DOHH2 (cell line): ENCODE results near the gene KRTAP10-9.

ENCODE experiments used
- EZH2phosphoT487 ChIP-seq: fragments of 200-600 bp; sonication (generic); IDR thresholded peaks from 2 replicates; pipeline ENCODE4 v1.6.1; 2017; ENCODE audit warnings: borderline replicate concordance, mild to moderate bottlenecking, antibody characterized with exemption, low read length, moderate library complexity, mixed read lengths
- TF ChIP-seq, protein P1 (sequence below): fragments of 200-600 bp; sonication (generic); IDR thresholded peaks from one replicate; pipeline ENCODE4 v1.5.1; 2014; ENCODE audit warnings: antibody characterized with exemption, mild to moderate bottlenecking, low read depth, low read length; ENCODE audit not compliant: poor library complexity, severe bottlenecking

GRCh38 chr21:44653656-44654575 lies 27.0 kb downstream of the KRTAP10-9 start:
- TF ChIP-seq, protein P1, sequence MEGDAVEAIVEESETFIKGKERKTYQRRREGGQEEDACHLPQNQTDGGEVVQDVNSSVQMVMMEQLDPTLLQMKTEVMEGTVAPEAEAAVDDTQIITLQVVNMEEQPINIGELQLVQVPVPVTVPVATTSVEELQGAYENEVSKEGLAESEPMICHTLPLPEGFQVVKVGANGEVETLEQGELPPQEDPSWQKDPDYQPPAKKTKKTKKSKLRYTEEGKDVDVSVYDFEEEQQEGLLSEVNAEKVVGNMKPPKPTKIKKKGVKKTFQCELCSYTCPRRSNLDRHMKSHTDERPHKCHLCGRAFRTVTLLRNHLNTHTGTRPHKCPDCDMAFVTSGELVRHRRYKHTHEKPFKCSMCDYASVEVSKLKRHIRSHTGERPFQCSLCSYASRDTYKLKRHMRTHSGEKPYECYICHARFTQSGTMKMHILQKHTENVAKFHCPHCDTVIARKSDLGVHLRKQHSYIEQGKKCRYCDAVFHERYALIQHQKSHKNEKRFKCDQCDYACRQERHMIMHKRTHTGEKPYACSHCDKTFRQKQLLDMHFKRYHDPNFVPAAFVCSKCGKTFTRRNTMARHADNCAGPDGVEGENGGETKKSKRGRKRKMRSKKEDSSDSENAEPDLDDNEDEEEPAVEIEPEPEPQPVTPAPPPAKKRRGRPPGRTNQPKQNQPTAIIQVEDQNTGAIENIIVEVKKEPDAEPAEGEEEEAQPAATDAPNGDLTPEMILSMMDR, result no peak
- TF ChIP-seq EZH2phosphoT487, result no peak
